Measurements from ENCODE around the gene TGFA. TPM values are rescaled to one million over a fixed set of nuclear protein-coding genes. Genes with fewer than 3 reads are reported as not detected.

Gene TGFA
- total and polyA plus RNA-seq, 4 donors: 1.1 to 2.9 (median 1.7) TPM

DNA sequence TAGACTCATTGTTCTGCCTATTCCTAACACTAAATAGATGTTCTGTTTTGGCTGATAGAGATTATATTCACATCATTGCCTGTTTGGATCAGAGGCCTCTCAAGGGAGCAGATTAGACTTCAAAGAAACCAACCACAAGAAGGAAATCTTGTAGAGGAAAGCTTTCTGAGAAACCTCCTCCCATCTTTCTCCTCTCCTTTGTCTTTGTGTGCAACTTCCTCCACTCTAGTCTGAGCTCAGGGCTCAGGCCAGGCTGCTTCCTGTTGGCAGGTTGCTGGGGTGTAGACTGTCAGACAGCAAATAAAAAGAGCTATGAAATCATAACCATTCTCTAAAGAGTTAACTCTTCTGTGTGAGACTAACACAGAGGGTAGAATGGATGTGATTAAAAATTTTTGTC, 113.0 kb downstream of the TGFA start:
- H3K4me3 ChIP-seq (ENCODE audit: low read depth in 1 of 3, low read length in 3 of 3): no peak overlapping the region
- H3K36me3 ChIP-seq (ENCODE audit: control insufficient read depth in 4 of 4, insufficient read depth in 3 of 4, low read depth in 1 of 4, low read length in 3 of 4): no peaks in the 10 kb centered on the region
- no peak for DNase-seq (ENCODE audit: low spot score)
- H3K9me3 ChIP-seq (ENCODE audit: control insufficient read depth in 4 of 4, low read length in 3 of 4): peaks cover 0 to 2% (median 0%) of the 10 kb centered on the region in 4 donors
- H3K4me1 ChIP-seq (ENCODE audit: control insufficient read depth in 4 of 4, insufficient read depth in 4 of 4, low read length in 3 of 4): no peaks in the 10 kb centered on the region
- no peak overlapping the region for H3K27ac ChIP-seq (ENCODE audit: low read depth in 1 of 2, low read length in 2 of 2)
- H3K27me3 ChIP-seq (ENCODE audit: control insufficient read depth in 4 of 4, insufficient read depth in 4 of 4, low read length in 3 of 4): no peaks in the 10 kb centered on the region
- H3K9ac ChIP-seq (ENCODE audit: low read depth in 1 of 2, low read length in 2 of 2): no peak overlapping the region
- no peak for TF ChIP-seq FOXA1 (IDR thresholded peaks at IDR 0.05)
- TF ChIP-seq CTCF (IDR thresholded peaks at IDR 0.05; ENCODE audit: low read depth, low read length, missing input control): no peak
- no peak for TF ChIP-seq JUND (IDR thresholded peaks at IDR 0.05)
- no peak for TF ChIP-seq REST (IDR thresholded peaks at IDR 0.05)
- no peak for TF ChIP-seq YY1 (IDR thresholded peaks at IDR 0.05)

- Histone ChIP-seq H3K9ac (ENCODE audit: low read depth in 1 of 2, low read length in 2 of 2) (no peak overlapping the region), H3K27me3 (ENCODE audit: control insufficient read depth in 4 of 4, insufficient read depth in 4 of 4, low read length in 3 of 4) (no peaks in the 10 kb centered on the region), H3K9me3 (ENCODE audit: control insufficient read depth in 4 of 4, low read length in 3 of 4) (no peaks in the 10 kb centered on the region), H3K36me3 (ENCODE audit: control insufficient read depth in 4 of 4, insufficient read depth in 3 of 4, low read depth in 1 of 4, low read length in 3 of 4) (no peaks in the 10 kb centered on the region), H3K27ac (ENCODE audit: low read depth in 1 of 2, low read length in 2 of 2) (no peak overlapping the region), H3K4me1 (ENCODE audit: control insufficient read depth in 4 of 4, insufficient read depth in 4 of 4, low read length in 3 of 4) (no peaks in the 10 kb centered on the region), H3K4me3 (ENCODE audit: low read depth in 1 of 3, low read length in 3 of 3) (no peak overlapping the region)
- no peak for DNase-seq (ENCODE audit: low spot score)
- WGBS: 55% methylated on average over 1 of the region's 1 CpG
- TF ChIP-seq HNF4G (IDR thresholded peaks at IDR 0.05): no peak
- TF ChIP-seq SP1 (IDR thresholded peaks at IDR 0.05): no peak
- TF ChIP-seq FOXA2 (IDR thresholded peaks at IDR 0.05): no peak
- TF ChIP-seq NR2F2 (IDR thresholded peaks at IDR 0.05): no peak
- no peak for TF ChIP-seq JUND (IDR thresholded peaks at IDR 0.05)
- TF ChIP-seq, protein P1, sequence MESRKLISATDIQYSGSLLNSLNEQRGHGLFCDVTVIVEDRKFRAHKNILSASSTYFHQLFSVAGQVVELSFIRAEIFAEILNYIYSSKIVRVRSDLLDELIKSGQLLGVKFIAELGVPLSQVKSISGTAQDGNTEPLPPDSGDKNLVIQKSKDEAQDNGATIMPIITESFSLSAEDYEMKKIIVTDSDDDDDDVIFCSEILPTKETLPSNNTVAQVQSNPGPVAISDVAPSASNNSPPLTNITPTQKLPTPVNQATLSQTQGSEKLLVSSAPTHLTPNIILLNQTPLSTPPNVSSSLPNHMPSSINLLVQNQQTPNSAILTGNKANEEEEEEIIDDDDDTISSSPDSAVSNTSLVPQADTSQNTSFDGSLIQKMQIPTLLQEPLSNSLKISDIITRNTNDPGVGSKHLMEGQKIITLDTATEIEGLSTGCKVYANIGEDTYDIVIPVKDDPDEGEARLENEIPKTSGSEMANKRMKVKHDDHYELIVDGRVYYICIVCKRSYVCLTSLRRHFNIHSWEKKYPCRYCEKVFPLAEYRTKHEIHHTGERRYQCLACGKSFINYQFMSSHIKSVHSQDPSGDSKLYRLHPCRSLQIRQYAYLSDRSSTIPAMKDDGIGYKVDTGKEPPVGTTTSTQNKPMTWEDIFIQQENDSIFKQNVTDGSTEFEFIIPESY (IDR thresholded peaks at IDR 0.05): no peak
- TF ChIP-seq RAD21 (IDR thresholded peaks at IDR 0.05): no peak
- TF ChIP-seq HNF4A (conservative IDR thresholded peaks at IDR 0.05): no peak
- no peak for TF ChIP-seq RXRA (IDR thresholded peaks at IDR 0.05)
- no peak for TF ChIP-seq TAF1 (conservative IDR thresholded peaks at IDR 0.05)
- no peak for TF ChIP-seq EGR1 (IDR thresholded peaks at IDR 0.05; ENCODE audit: low read depth in 2 of 2)
- TF ChIP-seq YY1 (IDR thresholded peaks at IDR 0.05): no peak
- TF ChIP-seq, protein P2, sequence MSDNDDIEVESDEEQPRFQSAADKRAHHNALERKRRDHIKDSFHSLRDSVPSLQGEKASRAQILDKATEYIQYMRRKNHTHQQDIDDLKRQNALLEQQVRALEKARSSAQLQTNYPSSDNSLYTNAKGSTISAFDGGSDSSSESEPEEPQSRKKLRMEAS (IDR thresholded peaks at IDR 0.05): no peak
- no peak for TF ChIP-seq GABPA (IDR thresholded peaks at IDR 0.05 in 1 of 2, conservative IDR thresholded peaks at IDR 0.05 in 1 of 2)
- no peak for TF ChIP-seq FOXA1 (IDR thresholded peaks at IDR 0.05)
- TF ChIP-seq, protein P3, sequence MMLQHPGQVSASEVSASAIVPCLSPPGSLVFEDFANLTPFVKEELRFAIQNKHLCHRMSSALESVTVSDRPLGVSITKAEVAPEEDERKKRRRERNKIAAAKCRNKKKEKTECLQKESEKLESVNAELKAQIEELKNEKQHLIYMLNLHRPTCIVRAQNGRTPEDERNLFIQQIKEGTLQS (IDR thresholded peaks at IDR 0.05): no peak
- TF ChIP-seq REST (IDR thresholded peaks at IDR 0.05): no peak
- TF ChIP-seq CTCF (IDR thresholded peaks at IDR 0.05; ENCODE audit: low read depth, low read length, missing input control): no peak
These were observed 118.5 kb downstream of the TGFA start for GRCh38 chr2:70435138-70435537.

Data from liver (tissue), 9 donors.